HG03460 (cell line): ENCODE results near the gene SIGLEC5.

Experiments used
- ATAC-seq: cut with Tn5 transposase; IDR thresholded peaks from one replicate; pipeline ENCODE4 v1.9.1; 2021; ENCODE audit not compliant: unreplicated experiment

Gene SIGLEC5

GRCh38 chr19:51590441-51590840, 39.8 kb downstream of the SIGLEC5 start:
- no peak for ATAC-seq

GRCh38 chr19:51589511-51589910, 40.7 kb downstream of the SIGLEC5 start:
- no peak for ATAC-seq

- no peak for ATAC-seq
These were observed 42.7 kb downstream of the SIGLEC5 start for GRCh38 chr19:51587264-51588191.

DNA sequence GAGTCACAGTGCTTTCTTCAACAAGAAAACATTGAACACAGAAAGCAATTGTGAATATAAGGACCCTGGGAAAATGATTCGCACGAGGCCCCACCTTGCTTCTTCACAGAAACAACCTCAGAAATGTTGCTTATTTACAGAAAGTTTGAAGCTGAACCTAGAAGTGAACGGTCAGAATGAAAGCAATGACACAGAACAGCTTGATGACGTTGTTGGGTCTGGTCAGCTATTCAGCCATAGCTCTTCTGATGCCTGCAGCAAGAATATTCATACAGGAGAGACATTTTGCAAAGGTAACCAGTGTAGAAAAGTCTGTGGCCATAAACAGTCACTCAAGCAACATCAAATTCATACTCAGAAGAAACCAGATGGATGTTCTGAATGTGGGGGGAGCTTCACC, 43.4 kb downstream of the SIGLEC5 start:
- ATAC-seq, result no peak

- no peak for ATAC-seq
These were observed 44.0 kb downstream of the SIGLEC5 start for GRCh38 chr19:51586103-51586728.

DNA sequence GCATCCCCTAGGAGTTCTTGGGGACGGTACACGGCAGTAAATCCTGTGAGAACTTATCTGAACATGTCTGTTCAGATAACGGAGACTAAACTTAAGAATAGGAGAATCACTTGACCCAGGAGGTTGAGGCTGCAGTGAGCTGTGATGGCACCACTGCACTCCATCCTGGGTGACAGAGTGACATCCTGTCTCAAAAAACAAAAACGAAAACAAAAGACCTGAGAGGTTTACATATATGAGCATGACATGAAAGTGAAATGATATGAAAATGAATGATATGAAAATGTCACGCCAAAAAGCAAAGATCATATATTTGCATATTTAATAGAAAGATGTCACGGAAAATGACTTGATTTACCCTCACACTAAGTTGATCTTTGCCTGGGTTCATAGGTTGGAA, 53.4 kb downstream of the SIGLEC5 start:
- ATAC-seq, result no peak

- no peak for ATAC-seq
These were observed 56.9 kb downstream of the SIGLEC5 start for GRCh38 chr19:51573331-51573730.

GRCh38 chr19:51572908-51573307, 57.3 kb downstream of the SIGLEC5 start:
- no peak for ATAC-seq

DNA sequence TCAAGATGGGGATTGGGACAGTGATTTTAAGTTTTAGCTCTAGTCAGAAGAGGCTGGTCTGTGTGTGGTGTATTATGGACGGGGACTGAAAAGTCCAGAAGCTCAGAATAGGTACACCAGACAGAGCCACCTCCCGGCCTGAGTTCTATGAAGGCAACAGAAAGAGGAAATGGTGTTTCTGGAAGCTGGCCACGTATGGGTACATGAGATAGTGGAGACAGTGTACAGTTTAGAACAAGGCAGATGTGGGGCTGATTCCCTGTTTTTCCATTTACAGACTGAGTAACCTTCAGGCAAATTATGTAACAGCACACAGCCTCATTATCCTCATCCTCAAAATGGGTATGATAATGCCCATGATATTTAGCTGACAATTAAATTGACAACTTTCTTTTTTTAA, 57.8 kb downstream of the SIGLEC5 start:
- ATAC-seq, result no peak

GRCh38 chr19:51571599-51571998, 58.6 kb downstream of the SIGLEC5 start:
- ATAC-seq, result no peak

DNA sequence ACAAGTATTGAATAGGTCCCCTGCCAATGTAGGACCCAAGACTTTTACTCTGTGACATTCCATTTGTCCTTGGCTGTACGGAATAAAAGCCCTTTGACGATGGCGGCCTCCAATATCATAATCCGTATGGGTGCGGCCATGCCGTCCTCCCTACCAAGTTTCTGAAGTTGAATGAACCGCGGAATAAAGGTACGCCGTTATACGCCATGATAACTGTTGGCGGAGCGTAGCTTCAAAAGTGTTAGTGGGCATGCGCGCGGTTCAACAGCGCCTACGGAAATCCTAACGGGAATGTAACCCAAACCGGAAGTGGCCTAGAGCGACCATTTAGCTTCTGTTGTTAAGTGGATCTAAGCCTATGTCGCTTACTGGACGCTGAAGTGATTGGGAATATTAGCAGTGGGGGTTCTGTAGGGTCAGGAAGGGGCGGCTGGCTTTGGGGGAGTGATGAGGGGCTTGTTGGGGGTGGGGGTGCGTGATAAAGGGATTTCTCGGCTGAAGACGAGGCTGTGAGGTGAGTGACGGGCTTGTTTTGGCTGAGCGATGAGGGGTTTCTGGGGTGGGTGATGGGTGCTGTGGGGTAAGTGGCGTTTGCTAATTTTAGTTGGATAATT, 59.1 kb downstream of the SIGLEC5 start, which contains the start of gene ZNF175:
Gene ZNF175, plus strand, starts transcription at position 322 of the 614 bp plus-strand sequence. CDS start 2,047 bp downstream, outside the sequence.
- peak; percentile 58 for ATAC-seq

DNA sequence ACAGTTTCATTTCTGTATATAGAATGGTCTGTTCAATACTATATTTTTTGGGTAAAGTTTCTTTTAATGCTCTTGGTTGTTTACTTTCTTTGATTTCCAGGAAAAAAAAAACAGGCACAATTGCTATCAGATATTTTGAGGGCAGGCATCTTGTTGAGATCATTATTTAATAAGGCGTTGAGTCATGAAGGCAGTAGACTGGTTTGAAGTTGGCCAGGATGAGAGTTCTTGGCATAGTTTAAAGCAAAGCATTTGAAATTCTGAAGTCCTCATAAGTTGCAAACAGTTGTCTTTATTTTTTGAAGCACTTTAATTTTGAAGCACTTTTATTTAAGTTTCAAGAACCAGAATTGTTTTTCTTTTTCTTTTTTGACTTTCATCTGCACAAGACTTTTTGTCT, 61.7 kb downstream of the SIGLEC5 start:
- no peak for ATAC-seq

- ATAC-seq, result no peak
These were observed 62.6 kb downstream of the SIGLEC5 start for GRCh38 chr19:51567583-51567982.

DNA sequence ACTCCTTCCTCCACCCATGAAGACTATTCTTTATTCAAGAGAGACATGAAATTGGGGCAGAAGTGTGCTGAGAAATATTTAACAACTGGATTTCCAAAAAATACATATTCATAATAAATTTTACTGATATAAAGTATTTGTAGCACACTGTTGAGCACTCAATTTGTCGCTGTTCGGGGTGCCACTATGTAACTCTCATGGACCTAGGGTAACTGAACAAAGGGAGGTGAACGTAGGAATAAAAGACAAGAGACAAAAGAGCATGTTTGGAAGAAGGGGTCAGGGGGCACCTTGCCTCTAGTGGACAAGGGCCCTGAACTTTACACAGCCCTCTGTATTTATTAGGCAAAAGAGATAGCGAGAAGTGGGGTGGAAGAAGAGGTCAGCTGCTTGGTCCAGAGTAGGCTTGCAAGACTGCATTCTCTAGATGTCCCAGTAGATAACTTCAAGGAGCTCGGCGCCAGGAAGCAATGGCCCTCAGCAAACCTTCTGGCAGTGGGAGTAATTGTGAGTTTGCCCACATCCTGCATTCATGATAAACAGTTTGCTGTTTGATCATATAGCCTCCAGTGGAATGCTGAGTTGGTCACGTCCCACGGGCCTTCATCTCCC, 63.6 kb downstream of the SIGLEC5 start:
- ATAC-seq, result no peak

DNA sequence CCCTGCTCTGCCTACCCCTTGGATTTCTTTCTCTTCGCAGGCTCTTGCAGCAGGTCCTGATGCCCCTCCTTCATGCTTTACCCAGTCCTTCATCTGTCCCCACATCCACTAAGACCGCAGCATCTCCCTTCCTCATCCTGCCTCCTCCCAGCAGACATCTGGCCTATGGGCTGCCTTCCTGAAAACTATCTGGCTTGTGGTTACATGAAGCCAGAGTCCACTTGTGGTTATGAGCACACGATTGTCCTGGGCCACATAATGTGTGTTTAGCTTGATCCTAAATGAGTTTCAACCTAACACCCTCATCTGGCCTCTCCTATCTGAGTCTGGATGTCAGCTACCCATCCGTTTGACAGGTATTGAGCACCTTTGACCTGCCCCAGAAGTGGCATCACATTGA, 64.6 kb downstream of the SIGLEC5 start:
- ATAC-seq, result no peak

DNA sequence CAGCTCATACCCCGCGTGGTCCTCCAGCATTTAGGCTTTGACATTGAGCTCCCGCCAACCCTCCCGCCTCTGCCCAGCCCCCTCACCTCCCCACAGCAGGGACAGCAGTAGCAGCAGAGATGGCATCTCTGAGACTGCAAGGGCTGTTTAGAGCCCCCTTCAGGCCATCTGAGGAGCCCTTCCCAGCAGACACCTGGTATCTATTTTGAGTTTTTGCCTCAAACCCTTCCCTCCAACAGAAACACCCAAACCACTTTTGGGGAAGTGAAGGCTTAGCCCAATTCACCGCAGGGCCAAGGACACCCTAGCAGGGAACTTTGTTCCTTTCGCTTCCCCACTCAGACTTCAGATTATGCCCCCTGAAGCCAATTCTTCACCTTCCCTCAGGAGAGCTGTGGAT, 65.4 kb downstream of the SIGLEC5 start:
- no peak for ATAC-seq
